Neural cell (in vitro differentiated cells): Measurements from ENCODE around the gene RENBP. TPM values are rescaled to one million over a fixed set of nuclear protein-coding genes. Genes with fewer than 3 reads are reported as not detected.
"Not testable (repeated sequence)": the region's sequence is repeated elsewhere in the genome, so short reads cannot be mapped to it uniquely, and the experiment has no call there.

Experiments
- H2AFZ ChIP-seq: fragments of 200-600, 300-800 bp; sonication (generic), shearing (Covaris generic); 2 replicates; pipeline ENCODE4 v1.6.0; 2014; ENCODE audit warnings: low read depth, mild to moderate bottlenecking, antibody characterized with exemption, low read length, moderate library complexity
- H3F3A ChIP-seq: fragments of 200-600 bp; shearing (Covaris generic); 2 replicates; pipeline ENCODE4 v1.6.1; 2016; ENCODE audit warnings: mild to moderate bottlenecking, moderate library complexity, mixed read lengths, antibody characterized with exemption, low read length; ENCODE audit not compliant: insufficient read depth, poor library complexity, severe bottlenecking
- H3K27ac ChIP-seq: fragments of 200-600, 300-800 bp; sonication (generic), shearing (Covaris generic); 2 replicates; pipeline ENCODE4 v1.5.1; 2014; ENCODE audit warnings: mild to moderate bottlenecking, low read length, moderate library complexity
- H3K27me3 ChIP-seq: fragments of 300-800, 200-600 bp; sonication (generic), shearing (Covaris generic); 2 replicates; pipeline ENCODE4 v1.6.0; 2014; ENCODE audit warnings: mild to moderate bottlenecking, low read depth, low read length, moderate library complexity; ENCODE audit not compliant: insufficient read depth
- H3K36me3 ChIP-seq: fragments of 300-800, 200-600 bp; sonication (generic), shearing (Covaris generic); 2 replicates; pipeline ENCODE4 v1.5.1; 2014; ENCODE audit warnings: mild to moderate bottlenecking, antibody characterized with exemption, low read length, moderate library complexity; ENCODE audit not compliant: insufficient read depth
- H3K4me2 ChIP-seq: fragments of 300-800, 200-600 bp; sonication (generic), shearing (Covaris generic); 2 replicates; pipeline ENCODE4 v1.6.0; 2014; ENCODE audit warnings: mild to moderate bottlenecking, low read length
- H3K4me3 ChIP-seq: fragments of 300-800, 200-600 bp; sonication (generic), shearing (Covaris generic); 2 replicates; pipeline ENCODE4 v1.5.1; 2014; ENCODE audit warnings: mild to moderate bottlenecking, low read length, moderate library complexity
- H3K79me2 ChIP-seq: fragments of 200-600 bp; shearing (Covaris generic); replicated peaks from 2 replicates; pipeline ENCODE4 v1.6.0; 2014; ENCODE audit warnings: mild to moderate bottlenecking, low read length, moderate library complexity; ENCODE audit not compliant: insufficient read depth
- H3K9ac ChIP-seq: fragments of 300-800, 200-600 bp; sonication (generic), shearing (Covaris generic); 2 replicates; pipeline ENCODE4 v1.6.1; 2016; ENCODE audit warnings: mild to moderate bottlenecking, low read length, mixed read lengths
- H3K9me2 ChIP-seq: fragments of 200-600 bp; shearing (Covaris generic); 2 replicates; pipeline ENCODE4 v1.6.1; 2016; ENCODE audit warnings: mild to moderate bottlenecking, low read length, mixed read lengths; ENCODE audit not compliant: insufficient read depth
- H3K9me3 ChIP-seq: fragments of 200-600, 300-800 bp; sonication (generic), shearing (Covaris generic); 2 replicates; pipeline ENCODE4 v1.6.1; 2016; ENCODE audit warnings: mild to moderate bottlenecking, mixed run types, low read length, moderate library complexity, mixed read lengths
- H4K20me1 ChIP-seq: fragments of 200-600 bp; shearing (Covaris generic); 2 replicates; pipeline ENCODE4 v1.6.1; 2016; ENCODE audit warnings: mild to moderate bottlenecking, mixed run types; ENCODE audit not compliant: insufficient read depth
- CTCF ChIP-seq: fragments of 450-650 bp; IDR thresholded peaks from 2 replicates; pipeline ENCODE4 v1.5.1; 2014; ENCODE audit warnings: antibody characterized with exemption, mild to moderate bottlenecking, moderate library complexity; ENCODE audit not compliant: poor library complexity, severe bottlenecking
- EP300 ChIP-seq: fragments of 450-650 bp; conservative IDR thresholded peaks from 2 replicates; pipeline ENCODE4 v1.6.1; 2014; ENCODE audit warnings: antibody characterized with exemption, mild to moderate bottlenecking, moderate library complexity; ENCODE audit not compliant: poor library complexity, severe bottlenecking
- EZH2 ChIP-seq: fragments of 200-600, 300-800 bp; shearing (Covaris generic), sonication (generic); IDR thresholded peaks from 2 replicates; pipeline ENCODE4 v1.6.1; 2014; ENCODE audit warnings: antibody characterized with exemption, low read length, borderline replicate concordance, mild to moderate bottlenecking; ENCODE audit not compliant: insufficient read depth, poor library complexity, severe bottlenecking
- MXI1 ChIP-seq: fragments of 450-650 bp; conservative IDR thresholded peaks from 2 replicates; pipeline ENCODE4 v1.6.1; 2014; ENCODE audit warnings: antibody characterized with exemption, mild to moderate bottlenecking; ENCODE audit not compliant: poor library complexity, severe bottlenecking
- POLR2AphosphoS5 ChIP-seq: IDR thresholded peaks from 2 replicates; pipeline ENCODE4 v1.6.1; 2012
- RAD21 ChIP-seq: fragments of 450-650 bp; conservative IDR thresholded peaks from 2 replicates; pipeline ENCODE4 v1.6.1; 2014; ENCODE audit warnings: antibody characterized with exemption, mild to moderate bottlenecking, moderate library complexity
- REST ChIP-seq: IDR thresholded peaks from 2 replicates; pipeline ENCODE4 v1.6.1; 2012; ENCODE audit warnings: borderline replicate concordance
- SMC3 ChIP-seq: fragments of 450-650 bp; conservative IDR thresholded peaks from 2 replicates; pipeline ENCODE4 v1.6.1; 2014; ENCODE audit warnings: antibody characterized with exemption, mild to moderate bottlenecking, moderate library complexity; ENCODE audit not compliant: poor library complexity
- TAF1 ChIP-seq: IDR thresholded peaks from 2 replicates; pipeline ENCODE4 v1.6.1; 2012; ENCODE audit warnings: low read depth
- polyA plus RNA-seq: library from polyadenylated mRNA; depleted of rRNA; stranded (reverse); fragments of >200 nt; gene quantifications from 2 replicates; pipeline ENCODE4 v1.2.3, GENCODE V29; 2014

Gene RENBP
- polyA plus RNA-seq, 1 donor from 2014 or later: 0.89 TPM

GRCh38 chrX:153981771-153982533, 37.5 kb upstream of the RENBP start:
- H3K27ac ChIP-seq: no peak overlapping the region
- H3K4me3 ChIP-seq: no peak overlapping the region
- no peaks in the 10 kb centered on the region for H3K27me3 ChIP-seq
- no peaks in the 10 kb centered on the region for H3K79me2 ChIP-seq
- no peaks in the 10 kb centered on the region for H3F3A ChIP-seq
- no peaks in the 10 kb centered on the region for H3K9me3 ChIP-seq
- TF ChIP-seq EP300 (no peak), SMC3 (no peak), CTCF (no peak), POLR2AphosphoS5 (no peak), REST (no peak)
- no peak overlapping the region for H3K9ac ChIP-seq
- no peaks in the 10 kb centered on the region for H4K20me1 ChIP-seq
- no peaks in the 10 kb centered on the region for H3K36me3 ChIP-seq
- no peak overlapping the region for H2AFZ ChIP-seq
- no peaks in the 10 kb centered on the region for H3K9me2 ChIP-seq
- no peak overlapping the region for H3K4me2 ChIP-seq

- Histone ChIP-seq H2AFZ (no peak overlapping the region), H3K4me2 (no peak overlapping the region), H3K4me3 (no peak overlapping the region), H3K27ac (no peak overlapping the region), H3K79me2 (no peaks in the 10 kb centered on the region), H3K27me3 (no peaks in the 10 kb centered on the region), H3K9me2 (no peaks in the 10 kb centered on the region), H3K36me3 (no peaks in the 10 kb centered on the region), H4K20me1 (no peaks in the 10 kb centered on the region), H3K9me3 (no peaks in the 10 kb centered on the region), H3F3A (no peaks in the 10 kb centered on the region), H3K9ac (no peak overlapping the region)
- no peak for TF ChIP-seq EZH2
- TF ChIP-seq RAD21: no peak
- no peak for TF ChIP-seq TAF1
- TF ChIP-seq EP300: no peak
- no peak for TF ChIP-seq POLR2AphosphoS5
- TF ChIP-seq REST: no peak
- TF ChIP-seq SMC3: no peak
- no peak for TF ChIP-seq CTCF
- no peak for TF ChIP-seq MXI1
Observed at GRCh38 chrX:153981231-153981630, 36.8 kb upstream of the RENBP start.

DNA sequence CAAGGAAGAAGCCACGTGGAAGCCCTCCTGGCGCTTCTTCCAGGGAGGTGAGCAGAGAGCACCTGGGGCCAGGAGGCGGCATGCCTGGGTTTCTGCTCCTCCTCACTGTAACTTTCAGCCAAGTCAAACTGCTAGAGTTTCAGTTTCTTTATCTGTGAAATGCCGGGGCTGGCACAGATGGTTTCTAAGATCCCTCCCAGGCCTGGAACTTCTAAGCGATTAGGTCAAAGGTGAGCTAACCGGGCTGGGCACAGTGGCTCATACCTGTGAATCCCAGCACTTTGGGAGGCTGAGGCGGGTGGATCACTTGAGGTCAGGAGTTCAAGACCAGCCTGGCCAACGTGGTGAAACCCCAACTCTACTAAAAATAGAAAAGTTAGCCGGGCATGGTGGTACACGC, 36.0 kb upstream of the RENBP start:
- not testable (repeated sequence) for H3K9me2 ChIP-seq, H3K4me3 ChIP-seq, H3K79me2 ChIP-seq, H3K9ac ChIP-seq, H2AFZ ChIP-seq, H4K20me1 ChIP-seq, H3K36me3 ChIP-seq, H3K27ac ChIP-seq, H3F3A ChIP-seq, H3K9me3 ChIP-seq, H3K4me2 ChIP-seq, H3K27me3 ChIP-seq
